GM12878 (cell line): Measurements from ENCODE around the gene ANKRD16. TPM values are rescaled to one million over a fixed set of nuclear protein-coding genes. Genes with fewer than 3 reads are reported as not detected.

Source experiments
- ASH2L ChIP-seq: fragments of 300-600, 200-600 bp; sonication (generic); IDR thresholded peaks from 2 replicates; pipeline ENCODE4 v1.6.1; 2017; ENCODE audit warnings: low read depth, mild to moderate bottlenecking, borderline replicate concordance
- CBX5 ChIP-seq: sonication (generic); IDR thresholded peaks from 2 replicates; pipeline ENCODE4 v1.6.1; 2016; ENCODE audit warnings: low read depth, moderate library complexity, mild to moderate bottlenecking, inconsistent platforms
- CEBPZ ChIP-seq: fragments of 150-350 bp; IDR thresholded peaks from 2 replicates; pipeline ENCODE4 v1.6.1; 2016; ENCODE audit warnings: low read depth, low read length
- IRF3 ChIP-seq: fragments of 450-650 bp; IDR thresholded peaks from 2 replicates; pipeline ENCODE4 v1.6.1; 2014; ENCODE audit warnings: mild to moderate bottlenecking
- KAT2A ChIP-seq: conservative IDR thresholded peaks from 2 replicates; pipeline ENCODE4 v1.6.1; 2011; ENCODE audit warnings: low read depth, low read length; ENCODE audit not compliant: control insufficient read depth
- MAX ChIP-seq: IDR thresholded peaks from 2 replicates; pipeline ENCODE4 v1.6.1; 2012; ENCODE audit warnings: low read depth, low read length, improper control_type of control experiment
- MTA3 ChIP-seq: IDR thresholded peaks from 2 replicates; pipeline ENCODE4 v1.6.1; 2012; ENCODE audit warnings: low read length, inconsistent platforms, borderline replicate concordance
- MYC ChIP-seq: IDR thresholded peaks from 2 replicates; pipeline ENCODE4 v1.6.1; 2011; ENCODE audit warnings: mild to moderate bottlenecking, low read length, moderate library complexity, inconsistent platforms; ENCODE audit not compliant: insufficient read depth, insufficient replicate concordance, insufficient read length, severe bottlenecking
- PML ChIP-seq: IDR thresholded peaks from 2 replicates; pipeline ENCODE4 v1.6.1; 2012; ENCODE audit warnings: low read length, inconsistent platforms
- POLR2AphosphoS5 ChIP-seq: IDR thresholded peaks from 2 replicates; pipeline ENCODE4 v1.6.1; 2011; ENCODE audit warnings: mild to moderate bottlenecking, low read length, inconsistent platforms
- RB1 ChIP-seq: fragments of 450-650 bp; formaldehyde crosslinking; IDR thresholded peaks from 2 replicates; pipeline ENCODE4 v1.6.1; 2017; ENCODE audit warnings: mild to moderate bottlenecking, borderline replicate concordance
- RUNX3 ChIP-seq: IDR thresholded peaks from 2 replicates; pipeline ENCODE4 v1.6.1; 2012; ENCODE audit warnings: low read length, inconsistent platforms
- ZNF592 ChIP-seq: fragments of 450-650 bp; IDR thresholded peaks from 2 replicates; pipeline ENCODE4 v1.6.1; 2017; ENCODE audit warnings: mild to moderate bottlenecking, moderate library complexity
- ZZZ3 ChIP-seq: IDR thresholded peaks from 2 replicates; pipeline ENCODE4 v1.6.1; 2011; ENCODE audit warnings: low read depth; ENCODE audit not compliant: control insufficient read depth, insufficient read length
- polyA plus RNA-seq, 11 experiments: library from polyadenylated mRNA; depleted of rRNA in 4 of 11; unstranded in 6 of 11; stranded (reverse) in 5 of 11; fragments of >200 nt; fragmentation: Nextera tagmentation in 4 of 11; fragmentation: Illumina TruSeq in 1 of 11; extraction: Ambion mirVana in 4 of 11; extraction: Trizol in 1 of 11; gene quantifications; 1 replicate in 1 of 11; 2 replicates in 10 of 11; pipeline versions ENCODE4 v1.2.1 to v1.2.3, GENCODE V29; 2011 to 2016; ENCODE audit warnings: inconsistent platforms in 2 of 11, missing spikeins in 2 of 11, low read depth in 1 of 11
- total RNA-seq, 4 experiments: library from RNA; depleted of rRNA in 3 of 4; stranded (reverse); fragments of >200 nt in 3 of 4; fragmentation: Illumina TruSeq in 1 of 4; extraction: Trizol in 1 of 4; gene quantifications; 2 replicates each; pipeline versions ENCODE4 v1.2.1 to v1.2.3, GENCODE V29; 2013 to 2021
- TF ChIP-seq, protein P1 (sequence below): fragments of 450-650 bp; conservative IDR thresholded peaks from 2 replicates; pipeline ENCODE4 v1.6.1; 2017; ENCODE audit warnings: mild to moderate bottlenecking, moderate library complexity

ANKRD16 gene
- total and polyA plus RNA-seq, 10 of the 15 experiments (the other 5 are each of a cell fraction or from before 2014, with no cell fraction given): 0.57 to 13.6 (median 4.4) TPM

GRCh38 chr10:5904227-5904626 lies 14.5 kb upstream of the ANKRD16 start (continued):
- TF ChIP-seq CEBPZ (no peak), CBX5 (peak; percentile 88), ZNF592 (no peak), POLR2AphosphoS5 (0 out of 2 replicates have a peak, but pooled peaks have one; percentile 29), ZZZ3 (no peak), RUNX3 (peak; percentile 73), MYC (no peak), MTA3 (peak; percentile 57; the same call in 1 of the 2 replicates), RB1 (no peak), IRF3 (no peak), ASH2L (no peak), MAX (no peak), PML (peak; percentile 59; the same call in 1 of the 2 replicates), KAT2A (no peak)
- TF ChIP-seq, protein P1, sequence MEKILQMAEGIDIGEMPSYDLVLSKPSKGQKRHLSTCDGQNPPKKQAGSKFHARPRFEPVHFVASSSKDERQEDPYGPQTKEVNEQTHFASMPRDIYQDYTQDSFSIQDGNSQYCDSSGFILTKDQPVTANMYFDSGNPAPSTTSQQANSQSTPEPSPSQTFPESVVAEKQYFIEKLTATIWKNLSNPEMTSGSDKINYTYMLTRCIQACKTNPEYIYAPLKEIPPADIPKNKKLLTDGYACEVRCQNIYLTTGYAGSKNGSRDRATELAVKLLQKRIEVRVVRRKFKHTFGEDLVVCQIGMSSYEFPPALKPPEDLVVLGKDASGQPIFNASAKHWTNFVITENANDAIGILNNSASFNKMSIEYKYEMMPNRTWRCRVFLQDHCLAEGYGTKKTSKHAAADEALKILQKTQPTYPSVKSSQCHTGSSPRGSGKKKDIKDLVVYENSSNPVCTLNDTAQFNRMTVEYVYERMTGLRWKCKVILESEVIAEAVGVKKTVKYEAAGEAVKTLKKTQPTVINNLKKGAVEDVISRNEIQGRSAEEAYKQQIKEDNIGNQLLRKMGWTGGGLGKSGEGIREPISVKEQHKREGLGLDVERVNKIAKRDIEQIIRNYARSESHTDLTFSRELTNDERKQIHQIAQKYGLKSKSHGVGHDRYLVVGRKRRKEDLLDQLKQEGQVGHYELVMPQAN: no peak
